Suprapubic skin (tissue), 4 donors: Measurements from ENCODE around the gene PMFBP1. TPM values are rescaled to one million over a fixed set of nuclear protein-coding genes. Genes with fewer than 3 reads are reported as not detected.

ENCODE experiments used
- DNase-seq, 2 donors: peaks; one replicate each; pipeline ENCODE4 v3.0.0-alpha.2; 2019; ENCODE audit warnings: low spot score in 2 of 2
- H3K27ac ChIP-seq: fragments of 200-600 bp; sonication (generic); one replicate; pipeline ENCODE4 v1.5.1; 2019
- H3K27me3 ChIP-seq: fragments of 200-600 bp; sonication (generic); one replicate; pipeline ENCODE4 v1.5.1; 2019
- H3K36me3 ChIP-seq: fragments of 200-600 bp; sonication (generic); one replicate; pipeline ENCODE4 v1.5.1; 2019
- H3K4me1 ChIP-seq: fragments of 200-600 bp; sonication (generic); one replicate; pipeline ENCODE4 v1.5.1; 2019
- H3K4me3 ChIP-seq: fragments of 200-600 bp; sonication (generic); one replicate; pipeline ENCODE4 v1.5.1; 2019; ENCODE audit warnings: mild to moderate bottlenecking
- H3K9me3 ChIP-seq: fragments of 200-600 bp; sonication (generic); one replicate; pipeline ENCODE4 v1.5.1; 2019
- EP300 ChIP-seq: sonication (generic); formaldehyde crosslinking; IDR thresholded peaks from one replicate; pipeline ENCODE4 v1.6.1; 2017; ENCODE audit warnings: antibody characterized with exemption
- POLR2A ChIP-seq, 2 donors: fragments of 450-650 bp; IDR thresholded peaks; one replicate each; pipeline ENCODE4 v1.6.1; 2017; ENCODE audit warnings: antibody characterized with exemption in 2 of 2, mild to moderate bottlenecking in 2 of 2, moderate library complexity in 2 of 2
- POLR2AphosphoS5 ChIP-seq, 3 donors: sonication (generic); formaldehyde crosslinking; IDR thresholded peaks; one replicate each; pipeline ENCODE4 v1.6.1; 2017; ENCODE audit warnings: antibody characterized with exemption in 3 of 3
- WGBS: methylation state at CpG from one replicate; pipeline ENCODE4 v1.1.5; 2018; 5-methylcytosine and 5-hydroxymethylcytosine counted together
- total RNA-seq, 4 donors: library from RNA; depleted of rRNA; stranded (reverse); fragments of >200 nt; gene quantifications; one replicate each; pipeline ENCODE4 v1.1.0, GENCODE V29; 2016
- TF ChIP-seq, protein P1 (sequence below), 2 donors: fragments of 200-600 bp in 1 of 2; fragments of 450-650 bp in 1 of 2; sonication (generic) in 1 of 2; IDR thresholded peaks; one replicate each; pipeline ENCODE4 v1.5.1; 2016 to 2019; ENCODE audit warnings: antibody characterized with exemption in 2 of 2, mild to moderate bottlenecking in 1 of 2, moderate library complexity in 1 of 2

Gene PMFBP1
- total RNA-seq, 4 donors from 2014 or later: 0.76 to 9.3 (median 2.0) TPM

DNA sequence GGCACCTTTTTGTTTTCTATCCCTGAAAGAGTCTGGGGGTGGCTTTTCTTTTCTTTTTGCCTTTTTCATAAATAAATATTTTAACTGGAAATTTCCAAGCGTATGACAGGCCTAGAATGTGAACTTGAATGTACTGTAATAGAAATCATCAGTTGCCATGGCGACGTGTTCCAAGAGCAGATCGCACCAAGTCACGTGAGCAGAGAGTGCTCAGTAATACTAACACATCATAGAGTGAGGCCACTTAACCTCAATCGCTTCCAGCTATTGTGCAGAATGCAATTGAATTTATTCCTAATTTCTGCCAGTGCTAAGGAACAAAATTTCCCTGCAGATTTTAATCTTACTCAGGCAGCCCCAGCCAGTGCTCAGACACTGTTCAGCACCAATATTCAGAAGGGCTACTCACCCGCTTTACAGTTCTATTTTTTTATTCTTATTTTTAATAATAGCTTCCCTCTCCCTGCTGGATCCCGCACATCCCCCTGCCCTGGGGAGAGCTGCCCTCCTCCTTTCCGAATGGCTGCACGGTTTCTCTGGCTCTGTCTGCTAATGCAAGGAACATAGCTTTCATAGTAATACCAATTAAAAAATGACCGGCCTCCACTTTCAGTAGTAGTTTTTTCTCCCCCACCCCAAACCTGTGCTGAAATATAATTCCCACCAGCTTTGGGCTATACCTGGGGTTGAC, 26.2 kb upstream of the PMFBP1 start:
- TF ChIP-seq POLR2A (IDR thresholded peaks at IDR 0.05) (no peak), EP300 (no peak), POLR2AphosphoS5 (IDR thresholded peaks at IDR 0.05) (no peak)
- TF ChIP-seq, protein P1, sequence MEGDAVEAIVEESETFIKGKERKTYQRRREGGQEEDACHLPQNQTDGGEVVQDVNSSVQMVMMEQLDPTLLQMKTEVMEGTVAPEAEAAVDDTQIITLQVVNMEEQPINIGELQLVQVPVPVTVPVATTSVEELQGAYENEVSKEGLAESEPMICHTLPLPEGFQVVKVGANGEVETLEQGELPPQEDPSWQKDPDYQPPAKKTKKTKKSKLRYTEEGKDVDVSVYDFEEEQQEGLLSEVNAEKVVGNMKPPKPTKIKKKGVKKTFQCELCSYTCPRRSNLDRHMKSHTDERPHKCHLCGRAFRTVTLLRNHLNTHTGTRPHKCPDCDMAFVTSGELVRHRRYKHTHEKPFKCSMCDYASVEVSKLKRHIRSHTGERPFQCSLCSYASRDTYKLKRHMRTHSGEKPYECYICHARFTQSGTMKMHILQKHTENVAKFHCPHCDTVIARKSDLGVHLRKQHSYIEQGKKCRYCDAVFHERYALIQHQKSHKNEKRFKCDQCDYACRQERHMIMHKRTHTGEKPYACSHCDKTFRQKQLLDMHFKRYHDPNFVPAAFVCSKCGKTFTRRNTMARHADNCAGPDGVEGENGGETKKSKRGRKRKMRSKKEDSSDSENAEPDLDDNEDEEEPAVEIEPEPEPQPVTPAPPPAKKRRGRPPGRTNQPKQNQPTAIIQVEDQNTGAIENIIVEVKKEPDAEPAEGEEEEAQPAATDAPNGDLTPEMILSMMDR (IDR thresholded peaks at IDR 0.05): no peak
- Histone ChIP-seq H3K27ac (no peak overlapping the region), H3K36me3 (no peaks in the 10 kb centered on the region), H3K4me3 (no peak overlapping the region), H3K4me1 (peaks cover 18% of the 10 kb centered on the region), H3K27me3 (no peaks in the 10 kb centered on the region), H3K9me3 (no peaks in the 10 kb centered on the region)
- WGBS: 52% methylated on average over 11 of the region's 11 CpGs
- DNase-seq: no peak

DNA sequence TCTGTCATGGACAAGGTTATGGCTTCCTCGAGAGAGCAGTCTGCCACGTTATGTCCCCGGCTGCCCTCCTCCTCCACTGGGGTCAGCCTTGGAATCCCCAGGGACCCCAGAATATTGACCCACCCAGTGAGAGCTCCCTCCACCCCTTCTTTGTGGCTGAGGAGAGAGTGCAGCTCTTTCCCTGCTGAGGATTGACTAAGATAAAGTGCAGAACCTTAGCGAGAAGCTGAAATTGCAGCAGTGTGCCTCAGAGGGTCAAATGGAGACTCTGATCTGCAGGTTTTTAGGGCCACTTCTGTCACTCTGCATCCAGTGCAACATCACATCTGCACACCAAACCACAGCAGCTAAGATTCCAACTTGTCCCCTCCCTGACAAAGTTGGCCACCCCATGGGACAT, 25.6 kb upstream of the PMFBP1 start:
- H3K4me1 ChIP-seq: peaks cover 12% of the 10 kb centered on the region
- H3K36me3 ChIP-seq: no peaks in the 10 kb centered on the region
- H3K4me3 ChIP-seq: no peak overlapping the region
- TF ChIP-seq POLR2A (IDR thresholded peaks at IDR 0.05) (no peak), EP300 (no peak), POLR2AphosphoS5 (IDR thresholded peaks at IDR 0.05) (no peak)
- TF ChIP-seq, protein P1 (IDR thresholded peaks at IDR 0.05): no peak
- no peak for DNase-seq
- H3K27ac ChIP-seq: no peak overlapping the region
- 51% methylated on average over 4 of the region's 4 CpGs for WGBS
- no peaks in the 10 kb centered on the region for H3K9me3 ChIP-seq
- no peaks in the 10 kb centered on the region for H3K27me3 ChIP-seq

DNA sequence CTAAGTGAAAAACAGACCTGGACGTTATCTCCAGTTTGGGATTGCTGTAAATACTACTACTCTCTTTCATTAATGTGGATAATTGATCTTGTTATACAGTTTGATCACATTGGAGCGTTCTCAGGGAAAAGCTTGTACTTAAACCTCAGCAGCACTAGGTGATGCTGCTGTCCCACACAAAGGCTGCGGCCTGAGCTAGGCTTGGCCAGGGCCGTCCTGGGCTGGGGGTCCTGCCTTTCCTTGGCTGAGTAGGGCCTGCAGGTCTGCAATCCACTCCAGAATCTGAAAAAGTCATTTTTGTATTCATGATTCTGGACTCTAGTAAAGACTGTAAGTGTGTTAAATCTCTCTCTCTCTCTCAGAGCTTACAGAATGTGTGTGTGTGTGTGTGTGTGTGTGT, 23.7 kb upstream of the PMFBP1 start:
- H3K27me3 ChIP-seq: no peaks in the 10 kb centered on the region
- 69% methylated on average over 4 of the region's 4 CpGs for WGBS

DNA sequence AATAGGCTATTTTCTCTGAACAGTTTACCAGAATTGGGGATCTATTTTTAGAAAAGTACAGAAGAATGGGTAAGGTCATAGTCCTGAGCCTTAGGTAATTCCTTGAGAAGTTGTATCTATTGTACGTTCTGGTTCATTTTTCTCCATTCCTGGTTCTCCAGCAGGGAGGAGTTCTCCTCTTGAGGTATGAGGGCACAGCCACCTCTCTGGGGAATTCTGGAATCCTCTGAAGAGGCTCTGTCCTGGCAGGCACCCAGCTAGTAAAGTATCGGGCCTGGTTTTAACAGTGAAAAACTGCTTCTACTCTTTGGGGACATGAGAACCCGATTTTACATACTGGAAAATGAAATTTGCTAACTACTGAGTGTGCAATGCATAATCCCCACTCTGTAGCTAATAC, 19.6 kb upstream of the PMFBP1 start:
- Histone ChIP-seq H3K27me3 (no peaks in the 10 kb centered on the region), H3K4me1 (no peaks in the 10 kb centered on the region), H3K27ac (no peak overlapping the region), H3K4me3 (no peak overlapping the region), H3K36me3 (no peaks in the 10 kb centered on the region), H3K9me3 (no peaks in the 10 kb centered on the region)
- TF ChIP-seq POLR2A (IDR thresholded peaks at IDR 0.05) (no peak), EP300 (no peak), POLR2AphosphoS5 (IDR thresholded peaks at IDR 0.05) (no peak)
- TF ChIP-seq, protein P1 (IDR thresholded peaks at IDR 0.05): no peak
- no peak for DNase-seq
- 70% methylated on average over 3 of the region's 3 CpGs for WGBS

More for the DNA sequence above, 23.7 kb upstream of the PMFBP1 start:
- Histone ChIP-seq H3K4me3 (no peak overlapping the region), H3K9me3 (no peaks in the 10 kb centered on the region), H3K36me3 (no peaks in the 10 kb centered on the region), H3K4me1 (peaks cover 11% of the 10 kb centered on the region), H3K27ac (no peak overlapping the region)
- no peak for DNase-seq
- TF ChIP-seq, protein P1 (IDR thresholded peaks at IDR 0.05): no peak
- TF ChIP-seq POLR2A (IDR thresholded peaks at IDR 0.05): no peak
- no peak for TF ChIP-seq POLR2AphosphoS5 (IDR thresholded peaks at IDR 0.05)
- TF ChIP-seq EP300: no peak

DNA sequence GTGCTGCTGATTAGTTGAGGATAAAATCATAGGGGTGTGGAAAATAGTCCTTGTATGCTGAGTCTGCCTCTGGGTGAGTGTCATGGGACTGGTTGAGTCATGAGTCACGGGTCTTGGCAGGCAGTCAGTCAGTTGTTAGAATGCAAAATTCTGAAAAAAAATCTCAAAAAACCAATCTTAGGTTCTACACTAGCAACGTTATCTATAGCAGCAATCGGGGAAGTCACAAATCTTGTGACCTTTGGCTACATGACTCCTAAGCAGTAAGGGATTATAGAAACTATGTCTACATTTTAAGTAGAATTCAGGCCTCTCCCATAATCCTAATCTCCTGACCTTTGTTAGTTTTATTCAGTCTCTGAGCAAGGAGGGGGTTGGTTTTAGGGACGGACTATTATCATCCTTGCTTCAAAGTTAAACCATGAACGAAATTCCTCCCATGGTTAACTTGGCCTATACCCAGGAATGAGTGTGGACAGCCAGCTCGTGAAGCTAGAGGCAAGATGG, 18.0 kb upstream of the PMFBP1 start:
- no peak for DNase-seq
- Histone ChIP-seq H3K4me3 (no peak overlapping the region), H3K27me3 (no peaks in the 10 kb centered on the region), H3K4me1 (no peaks in the 10 kb centered on the region), H3K36me3 (no peaks in the 10 kb centered on the region), H3K27ac (no peak overlapping the region), H3K9me3 (no peaks in the 10 kb centered on the region)
- WGBS: 63% methylated on average over 6 of the region's 6 CpGs
- TF ChIP-seq, protein P1 (IDR thresholded peaks at IDR 0.05): no peak
- no peak for TF ChIP-seq POLR2A (IDR thresholded peaks at IDR 0.05)
- no peak for TF ChIP-seq EP300
- no peak for TF ChIP-seq POLR2AphosphoS5 (IDR thresholded peaks at IDR 0.05)
